AG04450 (cell line): ENCODE results near the gene CPT1B. TPM values are rescaled to one million over a fixed set of nuclear protein-coding genes. Genes with fewer than 3 reads are reported as not detected.

Experiments
- CTCF ChIA-PET: fragments of 300-600, 350-600 bp; formaldehyde crosslinking; extraction: SDS; loops from one replicate; lab custom pipeline; 2022; ENCODE audit warnings: antibody characterized with exemption, inconsistent platforms; lab: Charles Lee
- POLR2A ChIA-PET: fragments of 350-600 bp; formaldehyde crosslinking; extraction: SDS; loops from one replicate; lab custom pipeline; 2021; ENCODE audit warnings: antibody characterized with exemption, inconsistent platforms; lab: Yijun Ruan, JAX
- DNase-seq: peaks from one replicate; pipeline ENCODE4 v3.0.0-alpha.2; 2011; ENCODE audit warnings: low read depth, low spot score
- H3K27ac ChIP-seq: one replicate; pipeline ENCODE4 v1.5.1; 2012; ENCODE audit warnings: low read depth, low read length, control low read depth
- H3K27me3 ChIP-seq: one replicate; pipeline ENCODE4 v1.6.0; 2012; ENCODE audit warnings: low read length; ENCODE audit not compliant: control insufficient read depth, insufficient read depth
- H3K4me3 ChIP-seq: 2 replicates; pipeline ENCODE4 v1.5.1; 2011; ENCODE audit warnings: mild to moderate bottlenecking, low read depth, low read length, control low read depth
- H3K9me3 ChIP-seq: 2 replicates; pipeline ENCODE4 v1.5.1; 2012; ENCODE audit warnings: low read length; ENCODE audit not compliant: control insufficient read depth, insufficient read depth
- CTCF ChIP-seq: IDR thresholded peaks from 2 replicates; pipeline ENCODE4 v1.5.1; 2011; ENCODE audit warnings: low read depth, low read length, control low read depth, inconsistent platforms
- polyA plus RNA-seq: library from polyadenylated mRNA; depleted of rRNA; stranded (reverse); fragments of >200 nt; gene quantifications from 2 replicates; pipeline ENCODE4 v1.2.3, GENCODE V29; 2011

Gene CPT1B
- polyA plus RNA-seq, 1 experiment: 0.99 TPM

GRCh38 chr22:50563413-50564160 lies 14.6 kb downstream of the CPT1B start:
- H3K27ac ChIP-seq: no peak overlapping the region
- no peak for DNase-seq
- peak overlapping the region; percentile 70 for H3K4me3 ChIP-seq
- H3K27me3 ChIP-seq: peaks cover 18% of the 10 kb centered on the region
- CTCF ChIA-PET: interaction anchor here (0.6 to 2.1 kb wide), 26 partner anchors 9 to 206 kb away, joined by 3 to 27 read pairs (median 6); partner anchors contain the start of genes ARSA, CPT1B, KLHDC7B and LMF2
- no peaks in the 10 kb centered on the region; the same call in 1 of the 2 replicates for H3K9me3 ChIP-seq
- no peak for TF ChIP-seq CTCF
- POLR2A ChIA-PET: interaction anchor here (0.6 to 0.9 kb wide), 2 partner anchors 38 to 52 kb away, joined by 3 to 4 read pairs; no protein-coding TSS in a partner anchor

- peak; percentile 78 for TF ChIP-seq CTCF
- Histone ChIP-seq H3K27me3 (peaks cover 22% of the 10 kb centered on the region), H3K9me3 (no peaks in the 10 kb centered on the region; the same call in 1 of the 2 replicates), H3K27ac (no peak within 1 kb of the TSS), H3K4me3 (peak within 1 kb of the TSS; percentile 70)
- POLR2A ChIA-PET: interaction anchor here (0.6 to 0.9 kb wide), 3 partner anchors 13 to 37 kb away, joined by 3 to 4 read pairs (median 4); partner anchors contain the start of gene SCO2
- CTCF ChIA-PET: interaction anchor here (0.6 to 2.1 kb wide), 27 partner anchors 9 to 205 kb away, joined by 3 to 27 read pairs (median 6); partner anchors contain the start of genes ARSA, CPT1B, KLHDC7B and LMF2
- DNase-seq: peak; percentile 50
Observed at GRCh38 chr22:50562523-50563412, 15.5 kb downstream of the CPT1B start, which contains the start of gene SYCE3. Gene SYCE3 (minus strand): TSS chr22:50562919. CDS start chr22:50556405, 6,514 bp downstream.

GRCh38 chr22:50561401-50562358 lies 16.5 kb downstream of the CPT1B start:
- POLR2A ChIA-PET: no interaction called here
- TF ChIP-seq CTCF: no peak

GRCh38 chr22:50560034-50560433 lies 18.2 kb downstream of the CPT1B start:
- peaks cover 21% of the 10 kb centered on the region for H3K27me3 ChIP-seq
- CTCF ChIA-PET: interaction anchor here (0.7 to 1.2 kb wide), 2 partner anchors 12 to 54 kb away, joined by 3 read pairs; no protein-coding TSS in a partner anchor
- POLR2A ChIA-PET: no interaction called here
- no peak for DNase-seq
- TF ChIP-seq CTCF: no peak
- no peak overlapping the region for H3K4me3 ChIP-seq
- H3K27ac ChIP-seq: no peak overlapping the region
- H3K9me3 ChIP-seq: no peaks in the 10 kb centered on the region; the same call in 1 of the 2 replicates

More at GRCh38 chr22:50561401-50562358, 16.5 kb downstream of the CPT1B start:
- CTCF ChIA-PET: no interaction called here
- Histone ChIP-seq H3K4me3 (no peak overlapping the region), H3K27me3 (peaks cover 25% of the 10 kb centered on the region), H3K9me3 (no peaks in the 10 kb centered on the region; the same call in 1 of the 2 replicates), H3K27ac (no peak overlapping the region)
- DNase-seq: no peak
